ENCODE results near the gene SPTA1. TPM values are rescaled to one million over a fixed set of nuclear protein-coding genes. Genes with fewer than 3 reads are reported as not detected.

Gene SPTA1
- total and polyA plus RNA-seq, 2 of the 8 experiments (the other 6 are each of a cell fraction or from before 2014, with no cell fraction given) = not detected

Other genes starting within 250 kb of the SPTA1 start
- not detected in 2 replicates for gene OR10K1, start 224.9 kb downstream of the SPTA1 start, total RNA-seq (2021; fragmentation: NEBNext Ultra II Directional; extraction: Animal tissue kit (Norgen Biotek cat#: 25700))
- not detected in 2 replicates for gene OR10K1, start 224.9 kb downstream of the SPTA1 start, polyA plus RNA-seq (2011; rRNA removed)
- not detected in 2 replicates for gene OR10R2, start 214.5 kb downstream of the SPTA1 start, total RNA-seq (2021; fragmentation: NEBNext Ultra II Directional; extraction: Animal tissue kit (Norgen Biotek cat#: 25700))
- gene OR10R2, start 214.5 kb downstream of the SPTA1 start, polyA plus RNA-seq (2011; rRNA removed) = not detected in 2 replicates
- 0.07 TPM in 1 of 2 replicates, not detected in the other for gene OR6Y1, start 132.3 kb downstream of the SPTA1 start, total RNA-seq (2021; fragmentation: NEBNext Ultra II Directional; extraction: Animal tissue kit (Norgen Biotek cat#: 25700))
- not detected in 2 replicates for gene OR6Y1, start 132.3 kb downstream of the SPTA1 start, polyA plus RNA-seq (2011; rRNA removed)
- not detected in 2 replicates for gene OR6P1, start 116.1 kb downstream of the SPTA1 start, total RNA-seq (2021; fragmentation: NEBNext Ultra II Directional; extraction: Animal tissue kit (Norgen Biotek cat#: 25700))
- gene OR6P1, start 116.1 kb downstream of the SPTA1 start, polyA plus RNA-seq (2011; rRNA removed) = not detected in 2 replicates
- not detected in 2 replicates for gene OR10X1, start 106.8 kb downstream of the SPTA1 start, total RNA-seq (2021; fragmentation: NEBNext Ultra II Directional; extraction: Animal tissue kit (Norgen Biotek cat#: 25700))
- gene OR10X1, start 106.8 kb downstream of the SPTA1 start, polyA plus RNA-seq (2011; rRNA removed) = not detected in 2 replicates
- gene OR10Z1, start 81.4 kb downstream of the SPTA1 start, total RNA-seq (2021; fragmentation: NEBNext Ultra II Directional; extraction: Animal tissue kit (Norgen Biotek cat#: 25700)) = not detected in 2 replicates
- gene OR10Z1, start 81.4 kb downstream of the SPTA1 start, polyA plus RNA-seq (2011; rRNA removed) = not detected in 2 replicates
- gene OR6K2, start 13.9 kb upstream of the SPTA1 start, total RNA-seq (2021; fragmentation: NEBNext Ultra II Directional; extraction: Animal tissue kit (Norgen Biotek cat#: 25700)) = not detected in 2 replicates
- gene OR6K2, start 13.9 kb upstream of the SPTA1 start, polyA plus RNA-seq (2011; rRNA removed) = not detected in 2 replicates
- gene OR6K3, start 34.0 kb upstream of the SPTA1 start, total RNA-seq (2021; fragmentation: NEBNext Ultra II Directional; extraction: Animal tissue kit (Norgen Biotek cat#: 25700)) = not detected in 2 replicates
- gene OR6K3, start 34.0 kb upstream of the SPTA1 start, polyA plus RNA-seq (2011; rRNA removed) = not detected in 2 replicates
- gene OR6K6, start 68.0 kb upstream of the SPTA1 start, total RNA-seq (2021; fragmentation: NEBNext Ultra II Directional; extraction: Animal tissue kit (Norgen Biotek cat#: 25700)) = not detected in 2 replicates
- gene OR6K6, start 68.0 kb upstream of the SPTA1 start, polyA plus RNA-seq (2011; rRNA removed) = not detected in 2 replicates
- gene OR6N1, start 85.5 kb upstream of the SPTA1 start, total RNA-seq (2021; fragmentation: NEBNext Ultra II Directional; extraction: Animal tissue kit (Norgen Biotek cat#: 25700)) = not detected in 2 replicates
- gene OR6N1, start 85.5 kb upstream of the SPTA1 start, polyA plus RNA-seq (2011; rRNA removed) = not detected in 2 replicates
- not detected in 2 replicates for gene OR6N2, start 94.5 kb upstream of the SPTA1 start, total RNA-seq (2021; fragmentation: NEBNext Ultra II Directional; extraction: Animal tissue kit (Norgen Biotek cat#: 25700))
- not detected in 2 replicates for gene OR6N2, start 94.5 kb upstream of the SPTA1 start, polyA plus RNA-seq (2011; rRNA removed)
- gene MNDA, start 144.6 kb upstream of the SPTA1 start, total RNA-seq (2021; fragmentation: NEBNext Ultra II Directional; extraction: Animal tissue kit (Norgen Biotek cat#: 25700)) = not detected in 2 replicates
- not detected in 2 replicates for gene MNDA, start 144.6 kb upstream of the SPTA1 start, polyA plus RNA-seq (2011; rRNA removed)
- gene PYHIN1, start 244.8 kb upstream of the SPTA1 start, total RNA-seq (2021; fragmentation: NEBNext Ultra II Directional; extraction: Animal tissue kit (Norgen Biotek cat#: 25700)) = not detected in 2 replicates
- gene PYHIN1, start 244.8 kb upstream of the SPTA1 start, polyA plus RNA-seq (2011; rRNA removed) = not detected in 2 replicates